AG04449 (cell line): Measurements from ENCODE around the gene UPK3BL2.
"Not testable (repeated sequence)": the region's sequence is repeated elsewhere in the genome, so short reads cannot be mapped to it uniquely, and the experiment has no call there.

Experiments used
- CTCF ChIA-PET: fragments of 350-600 bp; formaldehyde crosslinking; extraction: SDS; loops from one replicate; lab custom pipeline; 2021; ENCODE audit warnings: antibody characterized with exemption; lab: Yijun Ruan, JAX
- POLR2A ChIA-PET: fragments of 400-600, 350-600 bp; formaldehyde crosslinking; extraction: SDS; loops from one replicate; lab custom pipeline; 2020; ENCODE audit warnings: antibody characterized with exemption, inconsistent platforms; lab: Yijun Ruan, JAX
- DNase-seq: peaks from one replicate; pipeline ENCODE4 v3.0.0-alpha.2; 2010; ENCODE audit warnings: low read depth, low spot score
- H3K4me3 ChIP-seq: 2 replicates; pipeline ENCODE4 v1.5.1; 2011; ENCODE audit warnings: low read depth, mild to moderate bottlenecking, control low read depth, low read length

UPK3BL2 gene

GRCh38 chr7:102512642-102513221 is 30.8 kb downstream of the UPK3BL2 start:
- POLR2A ChIA-PET, CTCF ChIA-PET: not testable (repeated sequence)
- DNase-seq: peak; percentile 44
- peak overlapping the region; percentile 57 for H3K4me3 ChIP-seq

- CTCF ChIA-PET, POLR2A ChIA-PET, H3K4me3 ChIP-seq, DNase-seq: not testable (repeated sequence)
Measured at GRCh38 chr7:102511860-102512522, 31.5 kb downstream of the UPK3BL2 start.

- POLR2A ChIA-PET, H3K4me3 ChIP-seq, DNase-seq, CTCF ChIA-PET: not testable (repeated sequence)
Measured at GRCh38 chr7:102510575-102510974, 32.9 kb downstream of the UPK3BL2 start.

GRCh38 chr7:102507410-102508088 is 35.9 kb downstream of the UPK3BL2 start:
- DNase-seq, H3K4me3 ChIP-seq, POLR2A ChIA-PET, CTCF ChIA-PET: not testable (repeated sequence)

- CTCF ChIA-PET, POLR2A ChIA-PET, H3K4me3 ChIP-seq, DNase-seq: not testable (repeated sequence)
Measured at GRCh38 chr7:102505298-102506185, 38.0 kb downstream of the UPK3BL2 start.

GRCh38 chr7:102503141-102503540 is 40.4 kb downstream of the UPK3BL2 start:
- CTCF ChIA-PET, POLR2A ChIA-PET, H3K4me3 ChIP-seq, DNase-seq: not testable (repeated sequence)

- POLR2A ChIA-PET, CTCF ChIA-PET, H3K4me3 ChIP-seq, DNase-seq: not testable (repeated sequence)
Measured at GRCh38 chr7:102498321-102498720, 45.2 kb downstream of the UPK3BL2 start.

GRCh38 chr7:102497308-102497707 is 46.2 kb downstream of the UPK3BL2 start:
- POLR2A ChIA-PET, H3K4me3 ChIP-seq, CTCF ChIA-PET, DNase-seq: not testable (repeated sequence)

- CTCF ChIA-PET, POLR2A ChIA-PET, DNase-seq: not testable (repeated sequence)
Measured at GRCh38 chr7:102496861-102497260, 46.6 kb downstream of the UPK3BL2 start.

GRCh38 chr7:102494473-102495149 is 48.9 kb downstream of the UPK3BL2 start:
- H3K4me3 ChIP-seq, CTCF ChIA-PET, POLR2A ChIA-PET, DNase-seq: not testable (repeated sequence)

More at GRCh38 chr7:102496861-102497260, 46.6 kb downstream of the UPK3BL2 start:
- not testable (repeated sequence) for H3K4me3 ChIP-seq

GRCh38 chr7:102494026-102494425 is 49.5 kb downstream of the UPK3BL2 start:
- CTCF ChIA-PET, POLR2A ChIA-PET, DNase-seq, H3K4me3 ChIP-seq: not testable (repeated sequence)

- POLR2A ChIA-PET, H3K4me3 ChIP-seq, CTCF ChIA-PET, DNase-seq: not testable (repeated sequence)
Measured at GRCh38 chr7:102493220-102493935, 50.1 kb downstream of the UPK3BL2 start.

- H3K4me3 ChIP-seq, DNase-seq, CTCF ChIA-PET, POLR2A ChIA-PET: not testable (repeated sequence)
Measured at GRCh38 chr7:102490529-102491075, 52.9 kb downstream of the UPK3BL2 start.
